Posterior vena cava (tissue), 2 donors: Measurements from ENCODE around the gene KRT76. TPM values are rescaled to one million over a fixed set of nuclear protein-coding genes. Genes with fewer than 3 reads are reported as not detected.
"Not testable (repeated sequence)": the region's sequence is repeated elsewhere in the genome, so short reads cannot be mapped to it uniquely, and the experiment has no call there.

Experiments
- DNase-seq: peaks from one replicate; pipeline ENCODE4 v3.0.0-alpha.2; 2020; ENCODE audit warnings: low spot score
- intact Hi-C, 2 donors: fragments of 100-400 bp; cut with DNase I; formaldehyde crosslinking; loops; one replicate each; pipeline versions ENCODE4 v1.14.1 to v1.14.2; 2022 to 2023
- total RNA-seq, 2 donors: library from RNA; stranded (reverse); fragmentation: NEBNext Ultra II Directional; extraction: Animal tissue kit (Norgen Biotek cat#: 25700); gene quantifications; one replicate each; pipeline ENCODE4 v1.2.1, GENCODE V29; 2021
- donor health status: DM: yes; HTN: yes; CAD: no.
- donor health status: DM: yes; HTN: yes; CAD: no.

The KRT76 gene
- total RNA-seq, 2 donors from 2014 or later: not detected

- intact Hi-C loops: no loop called here
- no peak for DNase-seq
Observed at GRCh38 chr12:52767020-52767379, 10.1 kb downstream of the KRT76 start.

GRCh38 chr12:52766351-52767019, 10.7 kb downstream of the KRT76 start:
- DNase-seq: no peak
- intact Hi-C loops: no loop called here

- intact Hi-C loops: no loop called here
- DNase-seq: no peak
Observed at GRCh38 chr12:52765702-52766101, 11.4 kb downstream of the KRT76 start.

- DNase-seq: no peak
- intact Hi-C loops: no loop called here
Observed at GRCh38 chr12:52763991-52764390, 13.2 kb downstream of the KRT76 start.

- intact Hi-C loops: no loop called here
- no peak for DNase-seq
Observed at GRCh38 chr12:52763036-52763659, 14.0 kb downstream of the KRT76 start.

GRCh38 chr12:52761802-52762201, 15.3 kb downstream of the KRT76 start:
- intact Hi-C loops: no loop called here

GRCh38 chr12:52761218-52761617, 15.9 kb downstream of the KRT76 start:
- intact Hi-C loops: not testable (repeated sequence)

More at GRCh38 chr12:52761802-52762201, 15.3 kb downstream of the KRT76 start:
- no peak for DNase-seq

GRCh38 chr12:52760623-52761022, 16.5 kb downstream of the KRT76 start:
- no peak for DNase-seq
- intact Hi-C loops: no loop called here

More at GRCh38 chr12:52761218-52761617, 15.9 kb downstream of the KRT76 start:
- DNase-seq: not testable (repeated sequence)

- no peak for DNase-seq
- intact Hi-C loops: loop anchor here in 1 of 2 donors (5.0 kb wide), 1 partner anchor 912 kb away; the partner anchor contains the start of gene FIGNL2
Observed at GRCh38 chr12:52759695-52760094, 17.4 kb downstream of the KRT76 start.

- intact Hi-C loops: loop anchor here in 1 of 2 donors (5.0 kb wide), 1 partner anchor 912 kb away; the partner anchor contains the start of gene FIGNL2
- DNase-seq: no peak
Observed at GRCh38 chr12:52759218-52759617, 17.9 kb downstream of the KRT76 start.

- DNase-seq: no peak
- intact Hi-C loops: loop anchor here in 1 of 2 donors (1.0 to 5.0 kb wide), 2 partner anchors 41 to 910 kb away; partner anchors contain the start of gene FIGNL2
Observed at GRCh38 chr12:52757449-52758176, 19.5 kb downstream of the KRT76 start.

GRCh38 chr12:52756281-52756960, 20.7 kb downstream of the KRT76 start:
- intact Hi-C loops: loop anchor here in 1 of 2 donors (5.0 kb wide), 1 partner anchor 909 kb away; the partner anchor contains the start of gene FIGNL2

GRCh38 chr12:52755533-52755932, 21.6 kb downstream of the KRT76 start:
- DNase-seq: no peak
- intact Hi-C loops: loop anchor here in 1 of 2 donors (5.0 kb wide), 1 partner anchor 908 kb away; the partner anchor contains the start of gene FIGNL2

More at GRCh38 chr12:52756281-52756960, 20.7 kb downstream of the KRT76 start:
- DNase-seq: no peak

GRCh38 chr12:52754135-52754534, 23.0 kb downstream of the KRT76 start:
- intact Hi-C loops: no loop called here
- no peak for DNase-seq

GRCh38 chr12:52753283-52753682, 23.9 kb downstream of the KRT76 start:
- DNase-seq: no peak
- intact Hi-C loops: no loop called here

- DNase-seq: no peak
- intact Hi-C loops: no loop called here
Observed at GRCh38 chr12:52752516-52752915, 24.6 kb downstream of the KRT76 start.

GRCh38 chr12:52751795-52752194, 25.4 kb downstream of the KRT76 start:
- intact Hi-C loops: no loop called here
- no peak for DNase-seq

GRCh38 chr12:52750532-52750931, 26.6 kb downstream of the KRT76 start:
- intact Hi-C loops, DNase-seq: not testable (repeated sequence)

- intact Hi-C loops: no loop called here
- no peak for DNase-seq
Observed at GRCh38 chr12:52749827-52750226, 27.3 kb downstream of the KRT76 start.
